UCSD-AML1 (cell line): ENCODE measurements around the gene EIF4H.
A peak's percentile ranks its signal among the peaks of the same experiment; 100 is the strongest.
"Not testable (repeated sequence)": the region's sequence is repeated elsewhere in the genome, so short reads cannot be mapped to it uniquely, and the experiment has no call there.

Experiments
- DNase-seq: peaks from one replicate; lab custom pipeline; 2025; ENCODE audit not compliant: unreplicated experiment; lab: John Stamatoyannopoulos, UW

Gene EIF4H

DNA sequence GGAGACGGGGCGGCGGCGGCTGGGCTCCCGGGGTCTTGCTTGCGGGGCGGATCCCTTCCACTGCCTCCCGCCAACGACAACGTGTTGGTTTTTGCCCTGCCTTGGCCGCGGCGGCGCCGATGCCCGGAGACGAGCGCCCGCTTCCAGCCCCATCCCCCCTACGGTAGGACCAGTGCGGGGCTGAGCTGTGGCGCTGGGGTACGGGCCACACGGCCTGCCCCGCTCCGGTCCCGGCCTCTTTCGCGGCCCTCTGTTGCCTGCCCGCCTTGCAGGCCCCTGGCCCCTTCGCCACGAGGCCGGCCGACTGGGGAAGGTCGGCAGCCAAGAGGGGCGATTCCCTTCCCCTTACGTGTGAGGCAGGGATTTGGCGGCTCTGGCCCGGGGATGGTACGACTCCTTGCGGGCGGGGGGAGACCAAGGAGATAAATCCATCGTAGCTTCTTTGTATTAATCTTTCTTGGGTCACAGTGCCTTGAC, 488 bp downstream of the EIF4H start:
- peak; percentile 15 for DNase-seq

GRCh38 chr7:74175340-74175739, 1.2 kb downstream of the EIF4H start:
- no peak for DNase-seq

- no peak for DNase-seq
Measured at GRCh38 chr7:74176555-74176954, 2.4 kb downstream of the EIF4H start.

GRCh38 chr7:74178632-74179031, 4.5 kb downstream of the EIF4H start:
- no peak for DNase-seq

GRCh38 chr7:74179935-74180604, 5.9 kb downstream of the EIF4H start:
- no peak for DNase-seq

DNA sequence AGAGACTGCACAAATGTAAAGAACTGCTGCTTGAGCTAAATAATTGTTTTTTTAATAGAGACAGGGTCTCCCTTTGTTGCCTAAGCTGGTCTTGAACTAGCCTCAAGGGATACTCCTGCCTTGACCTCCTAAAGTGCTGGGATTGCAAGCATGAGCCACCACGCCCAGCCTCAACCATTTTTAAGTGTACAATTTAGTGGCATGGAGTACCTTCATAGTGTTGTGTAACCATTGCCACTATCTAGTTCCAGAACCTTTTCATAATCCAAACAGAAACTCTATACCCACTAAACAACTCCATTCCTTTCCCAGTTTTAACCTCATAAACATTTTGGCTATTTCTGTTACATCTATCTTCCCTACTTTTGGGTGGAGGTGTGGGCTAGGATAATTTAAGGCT, 6.7 kb downstream of the EIF4H start:
- DNase-seq, result no peak

DNA sequence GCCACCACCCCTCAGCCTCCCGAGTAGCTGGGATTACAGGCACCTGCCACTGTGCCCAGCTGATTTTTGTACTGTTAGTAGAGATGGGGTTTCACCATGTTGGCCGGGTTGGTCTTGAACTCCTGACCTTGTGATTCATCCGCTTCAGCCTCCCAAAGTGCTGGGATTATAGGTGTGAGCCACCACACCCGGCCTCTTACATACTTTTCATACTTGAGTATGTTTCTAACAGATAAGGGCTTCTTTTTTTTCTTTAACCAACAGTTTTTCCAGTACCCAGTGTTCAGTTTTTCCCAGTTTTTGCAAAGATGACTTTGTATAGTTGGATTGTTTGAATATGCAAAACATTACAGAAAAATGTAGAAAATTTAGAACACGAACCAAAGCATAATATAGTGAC, 7.7 kb downstream of the EIF4H start:
- DNase-seq, result no peak

- no peak for DNase-seq
Measured at GRCh38 chr7:74182453-74183090, 8.4 kb downstream of the EIF4H start.

- DNase-seq, result no peak
Measured at GRCh38 chr7:74183142-74183541, 9.0 kb downstream of the EIF4H start.

GRCh38 chr7:74183653-74184450, 9.7 kb downstream of the EIF4H start:
- no peak for DNase-seq

GRCh38 chr7:74185016-74185415, 10.9 kb downstream of the EIF4H start:
- DNase-seq, result no peak

GRCh38 chr7:74185636-74186035, 11.5 kb downstream of the EIF4H start:
- DNase-seq, result no peak

DNA sequence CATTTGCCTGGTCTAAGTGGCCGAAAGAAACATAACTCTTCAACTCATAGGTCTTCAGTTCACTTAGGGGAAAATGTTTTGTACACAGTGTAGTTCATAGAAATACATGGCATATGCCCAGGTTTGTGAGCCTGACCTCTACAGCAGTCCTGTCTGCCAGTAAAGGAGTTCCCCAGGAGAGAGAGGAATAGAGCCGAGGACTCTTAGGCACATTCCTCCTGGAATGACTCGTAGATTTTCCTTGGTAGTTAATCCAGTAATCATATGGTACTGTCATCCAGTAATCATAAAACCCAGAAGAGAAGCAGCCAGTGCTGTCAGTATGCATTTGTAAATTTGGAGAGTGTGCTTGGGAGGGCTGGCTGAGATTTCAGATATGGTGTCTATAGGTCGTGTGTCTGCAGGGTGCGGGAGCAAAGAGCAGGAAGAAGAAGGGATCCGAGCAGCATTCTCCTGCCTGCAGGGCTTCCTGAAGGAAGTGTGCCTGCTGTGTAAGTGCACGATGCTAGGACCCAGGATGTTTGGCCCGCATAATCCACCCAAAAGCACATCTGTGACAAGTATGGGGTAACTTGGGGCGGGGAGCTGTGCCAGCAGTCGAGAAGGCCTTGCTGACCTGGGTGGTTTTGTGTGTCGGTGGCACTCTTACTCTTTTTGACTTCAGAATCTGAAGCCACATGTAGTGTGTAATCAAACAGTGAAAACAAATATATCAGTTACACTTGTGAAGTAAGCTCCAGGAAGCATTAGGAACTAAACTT, 13.9 kb downstream of the EIF4H start:
- no peak for DNase-seq

DNA sequence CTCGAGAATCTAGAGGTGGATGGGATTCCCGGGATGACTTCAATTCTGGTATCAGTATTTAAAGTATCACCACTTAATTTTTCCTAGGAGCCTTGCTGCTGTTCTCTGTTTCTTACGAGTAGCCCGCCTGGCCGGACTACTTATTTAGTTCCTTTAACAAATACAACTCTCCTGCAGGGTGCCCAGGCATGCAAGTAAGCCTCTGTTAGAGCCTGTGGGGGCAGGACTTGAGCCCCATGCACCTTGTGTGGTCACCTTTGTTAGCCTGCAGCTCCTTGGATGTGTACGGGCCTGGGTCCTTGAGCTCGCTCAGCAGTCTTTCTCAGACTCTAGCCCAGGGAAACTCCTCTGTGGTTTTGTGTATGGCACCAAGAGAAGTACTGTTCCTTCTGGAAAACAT, 16.1 kb downstream of the EIF4H start:
- DNase-seq, result no peak

GRCh38 chr7:74191231-74191630, 17.1 kb downstream of the EIF4H start:
- DNase-seq, result no peak

GRCh38 chr7:74193054-74193453, 18.9 kb downstream of the EIF4H start:
- DNase-seq, result no peak

DNA sequence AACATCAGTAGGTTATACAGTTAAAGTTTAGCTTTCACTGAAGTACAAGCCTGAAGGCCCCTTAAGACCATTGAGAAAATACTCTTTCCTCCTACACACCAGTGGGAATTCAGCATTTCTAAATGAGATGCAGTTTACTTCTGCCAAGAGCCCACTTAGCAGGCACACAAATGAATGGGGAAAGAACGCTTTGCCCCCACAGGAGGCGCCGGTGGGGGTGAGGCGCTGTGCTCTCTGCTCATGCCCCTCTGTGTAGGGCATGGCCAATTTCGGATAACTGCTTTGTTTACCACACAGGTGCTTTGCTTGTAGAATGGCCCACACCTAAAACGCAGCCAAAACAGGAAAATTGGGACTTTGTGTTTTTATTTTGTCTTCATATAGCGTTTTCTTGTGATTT, 19.8 kb downstream of the EIF4H start:
- DNase-seq, result no peak

GRCh38 chr7:74194686-74195085, 20.5 kb downstream of the EIF4H start:
- DNase-seq, result no peak

DNA sequence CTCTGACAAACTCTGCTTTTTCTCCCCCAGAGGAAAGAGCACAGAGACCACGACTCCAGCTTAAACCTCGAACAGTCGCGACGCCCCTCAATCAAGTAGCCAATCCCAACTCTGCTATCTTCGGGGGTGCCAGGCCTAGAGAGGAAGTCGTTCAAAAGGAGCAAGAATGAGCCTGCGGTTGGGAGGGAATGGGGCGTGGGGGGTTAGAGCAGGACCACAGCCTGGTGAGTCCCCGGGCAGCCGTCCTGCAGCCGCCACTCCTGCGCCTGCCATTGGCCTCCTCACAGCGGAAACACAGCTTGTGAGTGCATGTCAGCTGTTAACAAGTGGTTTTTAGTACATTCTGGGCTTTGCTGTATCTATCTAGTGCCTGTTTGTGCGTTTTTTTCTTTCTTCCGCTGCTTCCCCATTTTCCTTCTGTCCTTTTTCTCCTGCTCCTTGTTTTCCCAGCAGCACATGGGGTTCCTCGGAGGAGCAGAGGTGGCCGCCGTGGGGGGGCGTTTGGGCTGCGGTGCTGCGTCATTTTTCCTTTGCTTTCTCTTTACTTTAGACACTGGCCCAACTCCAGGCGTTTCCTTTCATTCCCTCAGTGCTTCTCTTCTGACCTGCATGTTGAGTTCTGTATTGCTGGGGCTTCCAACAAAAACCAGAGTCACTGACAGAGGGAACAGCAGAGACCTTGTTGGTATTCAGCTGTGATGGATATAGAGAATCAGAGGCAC, 21.1 kb downstream of the EIF4H start:
- DNase-seq, result not testable (repeated sequence)

DNA sequence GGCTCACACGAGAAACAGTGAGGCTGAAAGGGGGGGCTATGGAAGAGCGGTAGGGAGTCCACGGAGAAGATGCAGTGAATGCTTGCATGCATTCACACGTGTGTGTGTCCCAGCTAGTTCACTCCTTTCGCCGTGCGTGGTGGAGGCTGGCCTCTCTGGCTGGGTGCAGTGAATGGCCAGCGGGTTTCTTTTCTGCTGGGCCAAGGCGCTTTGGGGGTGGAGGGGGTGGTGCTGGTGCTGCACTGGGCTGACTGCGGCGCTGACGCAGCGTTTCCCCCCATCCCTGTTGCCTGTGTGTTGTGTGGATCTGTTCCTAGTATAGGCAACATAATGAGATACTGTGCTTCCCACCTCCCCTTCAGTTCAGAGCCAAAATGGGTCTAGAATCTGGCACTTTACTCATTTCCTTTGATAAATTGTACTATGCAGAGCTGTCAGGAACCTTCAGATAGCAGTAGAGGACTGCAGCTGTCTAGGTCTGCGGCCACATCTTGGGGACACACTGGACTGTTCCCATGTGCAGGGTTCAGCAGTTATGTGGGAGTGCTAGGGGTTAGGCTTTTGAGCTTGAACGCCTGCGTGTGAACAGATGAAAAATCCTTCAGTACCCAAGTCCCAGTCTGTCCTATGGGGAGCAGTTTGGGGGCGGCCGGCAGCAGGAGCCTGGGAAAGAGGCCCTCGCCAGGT, 22.0 kb downstream of the EIF4H start:
- not testable (repeated sequence) for DNase-seq
